NCI-H226 (cell line): ENCODE measurements around the gene GADD45B.
"Not testable (repeated sequence)": the region's sequence is repeated elsewhere in the genome, so short reads cannot be mapped to it uniquely, and the experiment has no call there.

Source experiments
- DNase-seq: peaks from one replicate; pipeline ENCODE4 v3.0.0-alpha.2; 2015

Gene GADD45B

GRCh38 chr19:2469915-2470200 lies 6.1 kb upstream of the GADD45B start:
- not testable (repeated sequence) for DNase-seq

GRCh38 chr19:2474232-2475017 lies 1.5 kb upstream of the GADD45B start:
- DNase-seq: peak; percentile 86

DNA sequence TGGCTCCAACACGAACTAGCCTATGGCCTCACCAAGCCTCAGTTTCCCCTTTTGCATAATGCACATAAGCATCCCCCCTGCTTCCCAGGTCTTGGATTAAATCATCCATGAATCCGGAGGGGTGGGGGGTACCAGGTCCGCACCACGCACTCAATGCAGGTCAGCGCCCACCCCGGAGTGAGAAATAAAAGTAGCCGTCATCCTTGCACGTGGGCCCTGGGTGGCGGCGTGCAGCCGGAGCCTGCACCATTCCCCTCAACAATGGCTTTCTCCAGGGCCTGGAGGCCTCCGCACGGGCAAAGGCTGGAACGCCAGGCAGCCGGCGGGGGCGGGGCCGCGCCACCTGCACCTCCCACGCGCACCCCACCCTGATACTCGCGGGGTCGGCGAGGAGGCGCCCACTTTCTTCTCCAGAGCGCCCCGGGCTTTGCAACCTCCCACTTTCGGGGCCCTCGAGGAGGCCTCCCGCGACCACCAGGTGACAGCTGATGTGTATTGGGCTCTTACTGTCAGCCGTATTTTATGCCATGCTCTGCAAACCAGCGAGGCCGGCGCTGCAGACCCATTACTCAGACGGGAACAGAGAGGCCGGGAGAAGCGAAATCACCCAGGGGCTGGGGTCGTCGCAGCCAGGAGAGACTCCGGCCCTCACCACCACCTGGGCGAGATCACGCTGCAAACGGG lies 767 bp upstream of the GADD45B start:
- DNase-seq: peak; percentile 75

- DNase-seq: peak; percentile 67
These were observed 669 bp downstream of the GADD45B start for GRCh38 chr19:2476451-2477140.

GRCh38 chr19:2477141-2477710 lies 1.3 kb downstream of the GADD45B start:
- no peak for DNase-seq

GRCh38 chr19:2477732-2478191 lies 1.8 kb downstream of the GADD45B start:
- DNase-seq: no peak

GRCh38 chr19:2478278-2478755 lies 2.4 kb downstream of the GADD45B start:
- DNase-seq: no peak

DNA sequence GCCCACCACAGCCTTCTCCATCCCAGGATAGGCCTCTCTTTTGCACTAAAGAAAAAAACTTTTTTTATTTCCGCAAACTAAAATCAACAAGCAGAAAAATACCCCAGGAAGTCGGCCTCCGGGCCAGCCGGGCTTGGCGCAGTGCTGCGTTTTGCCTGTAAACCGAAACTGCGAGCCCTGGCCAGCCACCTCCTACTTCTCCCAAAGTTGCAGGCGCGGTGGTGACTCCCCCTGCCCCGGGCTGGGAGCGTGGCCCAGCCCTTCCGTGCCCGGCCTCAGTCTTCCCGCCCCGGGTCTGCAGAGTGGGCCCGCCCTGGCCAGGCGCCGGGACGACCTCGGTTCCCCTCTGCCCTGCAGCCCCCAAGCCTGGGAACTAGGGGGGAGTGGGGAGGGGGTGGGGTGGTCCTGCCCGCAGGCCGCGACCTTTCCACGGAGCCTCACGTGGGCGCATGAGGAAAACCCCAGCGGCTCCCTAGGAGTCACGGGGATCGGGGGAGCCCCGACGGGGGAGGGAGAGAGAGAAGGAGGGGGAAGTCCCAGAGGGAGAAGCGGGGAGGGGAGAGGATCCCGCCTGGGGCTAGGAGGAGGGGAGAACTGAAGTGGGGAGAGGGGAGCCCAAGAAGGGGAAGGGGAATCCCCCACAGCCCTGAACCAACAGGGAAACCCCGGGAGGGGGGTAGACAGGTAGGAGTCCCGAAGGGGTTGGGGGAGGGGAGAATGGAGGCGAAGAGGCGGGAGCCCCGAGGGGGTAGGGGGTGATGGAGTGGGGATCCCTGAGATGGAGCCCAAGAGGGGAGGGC lies 3.0 kb downstream of the GADD45B start:
- DNase-seq: peak; percentile 62

DNA sequence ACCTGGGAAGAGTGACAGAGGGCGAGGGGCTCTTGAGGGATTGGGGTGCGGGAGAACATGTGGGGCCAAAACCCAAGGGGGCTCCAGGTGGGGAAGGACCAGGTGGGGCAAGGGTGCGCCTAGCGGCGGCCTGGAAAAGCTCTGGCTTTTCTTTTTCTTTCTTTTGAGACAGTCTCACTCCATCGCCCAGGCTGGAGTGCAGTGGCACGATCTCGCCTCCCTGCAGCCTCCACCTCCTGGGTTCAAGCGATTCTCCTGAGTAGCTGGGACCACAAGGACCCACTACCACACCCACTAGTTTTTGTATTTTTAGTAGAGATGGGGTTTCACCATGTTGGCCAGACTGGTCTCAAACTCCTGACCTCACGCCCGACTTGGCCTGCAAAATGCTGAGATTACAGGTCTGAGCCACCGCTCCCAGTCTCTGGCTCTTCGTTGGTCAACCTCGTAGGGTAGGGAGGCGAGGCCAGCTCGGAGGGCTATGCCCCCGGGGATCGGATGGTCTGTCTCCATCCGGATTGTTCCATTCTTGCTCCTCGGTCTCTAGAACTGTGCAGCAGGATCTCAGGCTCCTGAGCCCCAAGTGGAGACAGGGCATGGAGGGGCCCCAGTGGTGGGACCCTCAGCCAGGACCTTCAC lies 3.7 kb downstream of the GADD45B start:
- DNase-seq: no peak

DNA sequence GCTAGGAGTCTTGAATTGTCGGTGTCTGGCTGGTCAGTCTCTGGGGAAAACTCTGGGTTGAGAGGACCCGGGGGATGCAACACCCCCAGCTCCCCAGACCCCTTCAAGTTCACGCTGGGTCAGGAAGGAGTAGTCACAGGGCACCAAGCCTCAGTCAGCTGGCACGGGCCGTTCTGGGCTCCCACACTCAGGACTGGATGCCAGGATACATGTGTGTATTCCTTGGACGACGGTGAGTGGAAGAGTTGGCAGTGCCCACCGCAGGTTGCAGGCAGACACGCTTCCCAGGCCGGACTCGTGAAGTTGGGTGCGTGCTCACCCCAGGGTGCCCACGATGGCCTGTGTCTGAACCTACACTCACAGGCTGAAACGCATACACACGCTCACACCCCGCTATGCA lies 5.5 kb downstream of the GADD45B start:
- DNase-seq: no peak

GRCh38 chr19:2482354-2483038 lies 6.6 kb downstream of the GADD45B start:
- DNase-seq: no peak

DNA sequence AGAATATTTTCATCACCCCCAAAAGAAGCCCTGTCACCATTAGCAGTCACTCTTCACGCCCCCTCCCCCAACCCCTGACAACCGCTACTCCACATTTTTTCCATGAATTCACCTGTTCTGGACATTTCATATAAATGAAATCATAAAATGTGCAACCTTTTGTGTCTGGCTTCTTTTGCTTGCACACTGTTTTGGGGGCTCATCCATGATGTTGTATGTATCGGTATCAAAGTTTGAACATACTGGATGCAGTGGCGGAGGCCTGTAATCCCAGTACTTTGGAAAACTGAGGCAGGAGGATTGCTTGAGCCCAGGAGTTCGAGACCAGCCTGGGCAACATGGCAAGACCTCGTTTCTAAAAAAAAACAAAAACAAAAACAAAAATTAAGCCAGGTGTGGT lies 7.2 kb downstream of the GADD45B start:
- no peak for DNase-seq

DNA sequence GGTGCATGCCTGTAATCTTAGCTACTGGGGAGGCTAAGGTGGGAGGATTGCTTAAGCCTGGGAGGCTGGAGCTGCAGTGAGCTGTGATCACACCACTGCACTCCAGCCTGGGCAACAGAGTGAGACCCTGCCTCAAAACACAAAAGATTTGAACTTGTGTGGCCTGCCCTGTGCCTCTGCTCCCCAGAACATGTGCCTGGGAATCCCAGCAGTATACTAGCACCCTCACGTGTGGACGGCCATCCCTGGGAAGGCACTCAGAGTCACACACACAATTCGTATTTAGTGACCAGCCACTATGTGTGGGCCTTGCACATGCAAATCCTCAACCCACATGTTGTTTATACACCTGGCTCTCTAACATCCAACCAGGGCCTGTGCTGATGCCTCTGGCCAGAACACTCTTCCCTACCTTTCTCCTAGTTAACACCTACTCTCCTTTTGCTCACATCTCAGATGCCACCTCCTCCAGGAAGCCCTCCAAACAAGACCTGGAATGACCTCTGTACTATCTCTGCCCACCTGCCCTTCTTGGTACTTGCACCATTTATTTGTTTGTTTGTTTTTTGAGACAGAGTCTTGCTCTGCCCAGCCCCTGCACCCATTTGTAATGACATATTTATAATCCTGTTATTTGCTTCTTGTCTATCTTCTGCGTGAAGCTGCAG lies 7.7 kb downstream of the GADD45B start:
- DNase-seq: no peak

- DNase-seq: no peak
These were observed 8.4 kb downstream of the GADD45B start for GRCh38 chr19:2484178-2484937.

DNA sequence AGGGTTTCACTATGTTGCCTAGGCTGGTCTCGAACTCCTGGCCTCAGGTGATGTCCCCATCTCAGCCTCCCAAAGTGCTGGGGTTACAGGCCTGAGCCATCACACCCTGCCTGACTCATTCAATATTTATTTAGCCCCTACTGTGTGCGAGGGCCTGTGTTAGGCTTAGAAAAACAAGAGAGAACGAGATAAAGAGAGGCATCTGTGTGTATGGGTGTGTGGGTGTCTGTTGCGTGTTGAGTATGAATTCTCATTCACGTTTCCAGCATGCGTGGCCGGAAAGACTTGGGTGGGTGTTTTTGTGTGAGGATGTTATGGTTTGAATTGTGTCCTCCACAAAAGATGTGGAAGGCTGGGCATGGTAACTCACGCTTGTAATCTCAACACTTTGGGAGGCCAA lies 9.5 kb downstream of the GADD45B start:
- no peak for DNase-seq

GRCh38 chr19:2487090-2487489 lies 11.2 kb downstream of the GADD45B start:
- DNase-seq: no peak

- no peak for DNase-seq
These were observed 11.9 kb downstream of the GADD45B start for GRCh38 chr19:2487842-2488241.

DNA sequence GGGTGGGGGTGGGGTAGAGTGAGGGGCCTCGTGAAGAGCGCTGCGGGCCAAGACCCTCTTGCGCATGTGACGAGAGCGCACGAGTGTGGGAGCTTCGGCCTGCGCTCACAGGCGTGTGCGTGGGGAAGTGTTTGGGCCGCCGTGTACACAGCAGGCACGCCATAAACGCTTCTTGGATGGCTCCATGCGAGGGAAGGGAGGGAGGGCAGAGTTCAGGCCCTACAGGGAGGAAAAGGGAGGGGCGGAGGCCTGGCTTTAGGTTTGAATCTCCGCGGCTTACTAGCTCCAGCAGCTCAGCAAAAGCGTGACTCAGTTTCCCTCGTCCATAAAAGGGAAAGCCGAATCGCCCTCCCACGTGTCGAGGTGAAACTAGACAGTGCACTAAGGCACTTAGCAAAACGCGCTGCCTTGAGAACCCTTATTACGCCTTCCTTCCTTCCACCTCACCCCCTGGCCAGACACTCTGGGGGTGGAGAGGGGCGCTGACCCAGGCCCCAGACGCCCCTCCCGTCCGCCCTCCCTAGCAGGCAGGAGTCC lies 12.5 kb downstream of the GADD45B start:
- no peak for DNase-seq

DNA sequence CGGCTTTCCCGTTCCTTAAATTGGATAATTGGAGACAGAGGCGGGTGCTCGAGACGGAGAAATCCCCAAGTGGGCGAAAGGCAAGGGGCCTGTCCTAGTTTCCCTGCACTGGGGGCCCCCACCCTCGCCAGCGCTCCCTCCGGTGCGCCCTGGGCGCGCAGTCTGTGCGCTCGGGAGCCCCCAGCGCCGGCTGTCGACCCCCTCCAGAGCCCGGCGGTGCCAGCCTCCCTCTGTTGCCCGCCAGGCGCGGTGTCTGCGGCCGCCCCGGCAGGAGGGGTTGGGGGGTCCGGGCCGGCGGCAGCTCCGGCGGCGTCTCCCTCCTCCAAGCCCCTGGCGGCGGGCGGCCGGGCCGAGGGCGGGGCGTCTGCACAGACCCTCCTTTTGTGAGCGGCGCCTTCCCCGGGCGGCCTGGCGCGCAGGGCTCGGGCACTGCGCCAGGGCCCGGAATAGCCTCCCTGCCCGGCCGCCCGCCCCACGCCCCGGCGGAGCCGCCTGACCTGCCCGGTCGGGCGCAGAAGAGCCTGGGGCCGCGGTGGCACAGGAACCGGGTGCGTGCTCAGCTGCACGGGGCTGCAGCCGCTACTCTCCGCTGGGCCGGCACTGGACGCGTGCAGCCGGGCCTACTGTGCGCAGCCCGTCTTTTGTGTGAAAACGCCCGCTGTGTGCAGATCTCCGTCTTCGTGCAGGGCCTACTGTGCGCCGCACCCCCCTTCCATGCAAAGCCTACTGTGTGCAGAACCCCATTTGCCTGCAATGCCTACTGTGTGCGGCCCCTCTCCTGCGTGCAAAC lies 13.2 kb downstream of the GADD45B start:
- DNase-seq: peak; percentile 56
